H1 (cell line): ENCODE results near the gene PRR22. TPM values are rescaled to one million over a fixed set of nuclear protein-coding genes. Genes with fewer than 3 reads are reported as not detected.

Experiments
- KDM5A ChIP-seq: fragments of 200-600 bp; IDR thresholded peaks from 2 replicates; pipeline ENCODE4 v1.7.1; 2012; ENCODE audit warnings: mild to moderate bottlenecking, low read length, inconsistent platforms, mixed read lengths
- POU5F1 ChIP-seq: IDR thresholded peaks from 2 replicates; pipeline ENCODE4 v1.6.1; 2011; ENCODE audit warnings: low read depth, mild to moderate bottlenecking, low read length, moderate library complexity
- polyA plus RNA-seq, 7 experiments: library from polyadenylated mRNA; depleted of rRNA in 3 of 7; stranded (reverse) in 5 of 7; unstranded in 2 of 7; fragments of >200 nt in 5 of 7; fragments of 200-250 nt in 2 of 7; gene quantifications; 1 replicate in 5 of 7; 2 replicates in 1 of 7; 4 replicates in 1 of 7; pipeline versions ENCODE4 v1.2.1 to v1.2.3, GENCODE V29; 2011 to 2013; ENCODE audit warnings: missing spikeins in 2 of 7, mixed read lengths in 2 of 7
- total RNA-seq: library from RNA; stranded (reverse); fragmentation: NEBNext Ultra II Directional; extraction: Animal tissue kit (Norgen Biotek cat#: 25700); gene quantifications from 2 replicates; pipeline ENCODE4 v1.2.1, GENCODE V29; 2021

Gene PRR22
- total and polyA plus RNA-seq, 2 of the 8 experiments (the other 6 are each of a cell fraction or from before 2014, with no cell fraction given), result 1.9 to 2.1 TPM

DNA sequence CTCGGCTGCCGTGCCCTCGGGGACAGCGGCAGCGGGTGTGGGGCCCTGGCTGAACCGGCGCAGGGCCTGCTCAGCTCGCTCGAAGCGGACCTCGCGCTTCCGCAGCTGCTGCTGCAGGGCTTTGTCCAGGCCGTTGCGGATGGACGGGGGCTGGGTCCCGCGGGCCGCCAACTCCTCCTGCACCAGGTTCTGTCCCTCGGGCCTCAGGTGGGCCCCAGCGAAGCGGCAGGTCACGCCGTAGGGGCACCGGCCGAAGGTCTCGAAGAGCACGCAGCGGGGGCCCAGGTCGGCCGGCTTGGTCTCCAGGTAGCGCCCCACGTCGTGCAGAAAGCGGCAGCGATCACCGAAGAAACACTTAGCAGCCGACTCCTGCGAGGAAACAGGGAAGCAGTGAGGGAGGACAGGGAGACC lies 4.8 kb upstream of the PRR22 start (continued):
- no peak for TF ChIP-seq KDM5A
- TF ChIP-seq POU5F1, result no peak
